ENCODE measurements around the gene PIGN.
"Not testable (repeated sequence)": the region's sequence is repeated elsewhere in the genome, so short reads cannot be mapped to it uniquely, and the experiment has no call there.

Gene PIGN

DNA sequence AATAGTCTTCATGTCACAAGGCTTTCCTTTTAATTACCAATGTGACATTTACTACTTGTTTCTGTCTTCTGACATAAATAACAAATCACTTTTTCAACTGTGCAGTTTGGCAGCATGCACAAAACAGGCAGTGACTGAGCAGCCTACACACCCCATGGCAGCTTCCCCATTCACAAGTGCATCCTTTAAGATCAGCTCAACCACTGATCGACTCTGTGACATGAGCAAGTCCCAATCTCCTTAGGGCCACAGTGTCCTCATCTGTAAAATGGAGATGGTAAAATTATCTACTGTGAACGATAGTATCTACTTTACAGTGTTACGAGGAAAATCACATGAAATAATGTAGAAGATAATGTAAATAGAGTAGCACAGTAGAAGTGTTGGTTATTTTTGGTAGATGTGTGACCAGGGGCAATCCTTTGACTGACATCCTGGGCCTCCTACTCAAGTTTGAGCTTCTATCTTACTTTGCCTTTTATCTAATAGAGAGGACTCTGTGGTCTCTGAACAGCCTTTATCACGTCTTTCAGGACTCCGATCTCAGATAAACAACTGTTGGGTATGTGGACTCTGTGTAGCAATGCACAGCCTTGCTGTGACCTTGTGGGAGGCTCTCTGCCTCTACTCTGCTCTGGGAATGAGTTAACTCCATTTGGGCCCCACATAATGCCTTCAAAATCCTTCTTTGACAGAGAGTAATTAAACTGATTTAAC is 120.6 kb downstream of the PIGN start:
- no peak for DNase-seq (ENCODE audit: low read depth in 2 of 2)

DNA sequence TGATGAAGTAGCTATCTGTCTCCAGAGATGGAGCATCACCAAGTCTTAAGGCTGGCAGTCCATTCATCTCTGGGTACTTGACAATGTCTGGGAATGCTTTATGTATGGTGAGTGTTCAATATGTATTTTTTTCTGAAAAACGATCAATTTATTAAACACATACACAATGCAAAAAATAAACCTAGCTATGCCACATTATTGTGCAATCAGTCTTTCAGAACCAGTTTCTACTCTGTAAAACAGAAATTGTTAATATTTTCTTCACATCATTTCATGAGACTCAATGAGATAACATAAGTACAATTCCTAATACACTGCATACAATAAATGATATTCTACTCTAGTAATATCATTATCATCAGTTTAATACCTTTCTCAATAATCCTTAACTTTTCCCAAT is 122.5 kb downstream of the PIGN start:
- no peak for DNase-seq (ENCODE audit: low read depth in 2 of 2)

DNA sequence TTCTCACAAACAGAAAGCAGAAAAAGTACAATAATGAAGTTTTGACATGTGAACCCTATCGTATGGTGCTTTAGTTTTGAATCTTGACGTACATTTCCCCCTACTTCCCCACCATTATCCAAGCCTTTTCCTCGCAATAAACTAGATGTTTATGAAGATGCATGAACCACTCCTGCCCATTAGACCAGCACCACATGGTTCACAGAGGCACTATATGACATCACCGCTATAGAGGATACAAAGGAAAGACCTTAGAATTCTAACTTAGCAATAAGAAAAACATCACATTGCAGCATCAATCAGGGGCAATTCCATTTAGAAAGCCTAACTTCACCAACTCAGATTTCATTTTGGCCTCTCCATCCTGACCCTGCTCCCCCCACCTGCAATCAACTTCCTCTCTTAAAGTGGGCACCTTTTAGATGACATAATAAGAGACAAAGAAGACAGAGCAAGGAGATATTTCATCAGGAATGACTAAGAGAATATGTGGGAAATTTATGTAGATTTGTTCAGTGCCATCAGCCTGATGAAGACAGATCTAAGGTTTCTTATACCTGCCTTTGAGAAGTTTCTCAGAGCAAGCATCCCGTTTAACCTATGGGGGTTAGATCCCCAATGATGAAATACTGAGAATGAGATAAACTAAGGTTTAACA is 124.9 kb downstream of the PIGN start:
- no peak for DNase-seq (ENCODE audit: low read depth in 2 of 2)

DNA sequence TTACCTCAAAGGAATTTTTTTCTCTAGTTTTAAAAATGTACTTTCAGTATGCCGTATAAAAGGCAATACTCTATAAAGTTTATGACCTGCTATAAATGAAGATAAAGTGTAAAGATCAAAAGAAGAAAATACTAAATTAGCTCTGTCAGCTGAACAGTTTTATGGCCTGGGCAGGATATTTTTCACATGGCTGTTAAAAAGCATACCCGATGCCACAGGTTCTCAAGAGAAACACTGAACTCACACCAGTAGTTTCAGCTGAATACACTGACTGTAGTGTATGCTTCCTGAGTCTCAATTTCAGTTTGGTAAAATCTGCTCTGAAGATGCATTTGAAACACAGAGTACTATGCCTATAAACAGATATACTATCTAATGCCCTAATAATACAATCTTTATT is 126.0 kb downstream of the PIGN start:
- DNase-seq (ENCODE audit: low read depth in 2 of 2), result no peak

DNA sequence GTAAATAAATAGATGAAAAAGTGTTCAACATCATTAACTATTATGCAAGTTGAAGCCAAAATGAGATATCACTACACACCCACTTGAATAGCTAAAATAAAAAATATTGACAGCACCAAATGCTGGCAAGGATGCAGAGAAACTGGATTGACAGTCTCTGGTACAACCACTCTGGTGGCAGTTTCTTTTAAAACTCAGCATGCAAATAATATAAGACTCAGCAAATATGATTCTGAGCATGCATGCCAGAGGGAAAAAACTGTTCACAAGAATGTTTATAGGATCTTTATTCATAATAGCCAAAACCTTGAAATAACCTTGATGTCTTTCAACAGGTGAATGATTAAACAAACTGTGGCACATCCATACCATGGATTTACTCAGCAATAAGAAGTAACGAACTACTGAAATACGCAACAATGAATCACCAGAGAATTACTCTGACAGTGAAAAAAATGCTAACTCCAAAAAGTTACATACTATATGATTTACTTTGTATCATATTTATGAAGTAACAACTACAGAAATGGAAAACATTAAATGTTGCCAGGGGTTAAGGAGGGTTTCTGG is 131.8 kb downstream of the PIGN start:
- DNase-seq (ENCODE audit: low read depth in 2 of 2), result no peak

DNA sequence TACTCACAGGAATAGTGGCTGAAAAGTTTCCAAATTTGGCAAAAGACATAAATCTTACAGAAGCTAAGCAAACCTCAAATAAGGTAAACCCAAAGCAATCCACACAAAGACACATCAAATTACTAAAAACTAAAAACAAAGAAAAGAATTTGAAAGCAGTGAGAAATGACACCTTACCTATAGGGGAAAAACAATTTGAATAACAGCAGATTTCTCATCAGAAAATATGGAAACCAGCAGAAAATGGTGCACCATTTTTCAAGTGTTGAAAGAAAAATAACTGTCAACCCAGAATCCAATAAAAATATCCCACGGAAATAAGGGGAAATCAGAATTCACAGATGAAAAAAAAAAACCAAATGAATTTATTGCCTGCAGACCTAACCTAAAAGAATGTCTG is 138.6 kb downstream of the PIGN start:
- DNase-seq (ENCODE audit: low read depth in 2 of 2), result no peak

DNA sequence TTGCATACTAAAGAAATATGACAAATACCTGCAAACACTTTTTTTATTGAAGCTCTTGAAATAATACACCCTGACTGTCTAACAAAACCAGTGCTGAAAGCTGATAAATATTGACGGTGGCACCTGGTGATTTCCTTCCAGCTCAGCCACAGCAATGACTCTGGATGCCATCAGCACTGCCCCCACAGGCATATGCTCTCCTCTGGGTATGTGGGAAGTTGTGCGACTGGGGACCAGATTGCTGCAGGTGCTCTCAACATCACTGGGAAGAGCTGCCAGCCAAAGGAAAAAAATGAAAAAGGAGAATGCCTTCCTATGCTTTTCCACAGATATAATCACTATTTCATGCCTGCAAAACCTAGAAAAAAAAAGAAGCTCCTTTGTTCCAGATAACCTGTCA is 141.5 kb downstream of the PIGN start:
- no peak for DNase-seq (ENCODE audit: low read depth in 2 of 2)

DNA sequence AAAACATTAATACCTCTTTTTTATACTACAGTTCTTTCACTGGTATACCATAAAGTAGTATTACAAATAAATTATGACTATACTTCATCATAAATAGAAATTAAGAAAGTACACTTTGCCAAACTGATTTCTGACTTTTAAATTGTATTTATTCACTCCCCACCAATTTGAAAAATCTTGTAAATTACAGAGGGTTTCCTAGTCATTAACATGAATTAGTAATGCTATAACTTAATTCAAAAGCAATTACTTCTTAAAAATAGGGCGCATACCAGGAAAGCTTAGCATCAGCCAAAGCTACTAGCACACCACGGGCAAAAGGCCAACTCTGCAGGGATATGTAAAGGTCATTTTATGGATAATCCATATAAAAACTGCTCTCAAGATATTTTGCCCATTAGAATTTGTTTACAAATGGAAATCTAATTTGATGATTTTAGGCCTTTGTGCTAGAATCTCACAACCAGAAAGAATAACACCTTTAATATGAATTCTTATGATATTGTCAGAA is 142.3 kb downstream of the PIGN start:
- DNase-seq (ENCODE audit: low read depth in 2 of 2), result no peak

DNA sequence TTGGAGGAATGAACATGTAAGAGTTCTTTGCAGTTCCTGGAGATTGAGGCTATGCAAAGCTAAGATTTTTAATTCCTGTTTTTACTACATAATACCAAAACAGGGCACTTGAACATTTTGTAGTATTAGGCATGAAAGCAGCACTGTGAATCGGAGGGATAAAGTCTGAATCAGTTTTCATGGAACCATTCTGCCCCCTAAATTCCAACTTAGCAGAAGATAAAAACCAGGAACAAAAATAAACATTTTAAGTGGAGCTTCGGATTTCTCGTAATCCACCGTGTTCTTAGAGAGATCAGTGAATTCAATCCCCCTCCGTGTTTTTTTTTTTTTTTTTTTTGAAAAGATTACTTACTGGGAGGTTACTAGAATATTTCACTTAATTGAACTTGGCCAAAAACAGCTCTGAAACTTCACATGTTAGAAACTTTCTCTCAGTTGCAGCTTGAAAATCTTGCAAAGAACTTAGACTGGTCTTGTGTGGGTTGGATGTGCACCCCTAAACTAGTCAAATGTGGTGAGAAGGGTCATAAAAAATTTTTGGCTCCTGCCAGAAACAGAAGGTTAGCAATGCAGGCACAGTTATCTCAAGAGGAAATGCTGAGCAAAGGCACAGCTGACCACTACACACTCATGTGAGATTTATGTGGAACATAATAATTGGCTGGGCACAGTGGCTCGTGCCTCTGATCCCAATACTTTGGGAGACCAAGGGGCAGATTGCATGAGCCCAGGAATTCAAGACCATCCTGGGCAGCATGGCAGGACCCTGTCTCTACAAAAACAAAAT is 148.7 kb downstream of the PIGN start:
- no peak for DNase-seq (ENCODE audit: low read depth in 2 of 2)

DNA sequence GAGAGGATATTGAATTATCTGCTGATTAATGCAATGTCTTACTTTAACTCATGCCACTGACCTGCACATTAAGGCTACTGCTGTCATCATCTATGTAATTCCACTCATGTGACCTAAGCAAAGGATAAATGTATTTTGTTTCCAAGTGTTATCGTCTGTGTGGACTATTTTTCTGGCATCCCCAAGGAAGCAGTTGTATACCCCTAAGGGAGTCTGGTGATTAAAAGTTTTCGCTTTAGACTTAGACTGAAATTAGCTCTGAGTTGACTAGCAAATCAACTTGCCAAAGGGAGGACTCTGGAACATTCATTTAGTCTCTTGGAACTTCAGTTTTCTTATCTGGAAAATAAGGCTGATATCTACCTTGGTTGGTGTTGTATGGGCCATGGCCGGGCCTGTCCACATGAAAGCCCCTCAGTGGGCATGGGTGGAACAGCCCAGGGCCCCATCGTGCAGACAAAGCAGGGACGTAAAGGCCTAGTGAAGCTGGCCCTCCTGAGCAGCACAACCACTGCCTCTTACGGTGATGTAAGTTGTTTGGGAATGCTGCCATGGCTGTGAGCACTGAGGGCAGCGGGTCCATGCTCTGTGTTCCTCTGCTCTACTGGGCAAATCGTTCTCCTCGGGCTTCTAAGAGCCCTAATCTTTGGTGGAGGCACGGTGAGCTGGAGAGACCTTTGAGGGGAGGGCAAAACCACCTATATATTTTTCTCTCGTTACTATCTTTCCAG is 149.7 kb downstream of the PIGN start:
- DNase-seq (ENCODE audit: low read depth in 2 of 2), result no peak

DNA sequence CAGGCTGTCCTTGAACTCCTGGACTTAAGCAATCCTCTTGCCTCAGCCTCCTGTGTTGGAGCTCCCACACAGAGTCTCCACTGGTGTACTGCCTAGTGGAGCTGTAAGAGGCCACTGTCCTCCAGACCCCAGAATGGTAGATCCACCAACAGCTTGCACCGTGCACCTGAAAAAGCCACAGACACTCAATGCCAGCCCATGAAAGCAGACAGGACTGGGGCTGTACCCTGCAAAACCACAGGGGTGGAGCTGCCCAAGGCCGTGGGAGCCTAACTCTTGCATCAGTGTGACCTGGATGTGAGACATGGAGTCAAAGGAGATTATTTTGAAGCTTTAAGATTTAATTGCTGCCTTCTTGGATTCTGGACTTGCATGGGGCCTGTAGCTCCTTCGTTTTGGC is 152.6 kb downstream of the PIGN start:
- not testable (repeated sequence) for DNase-seq (ENCODE audit: low read depth in 2 of 2)

DNA sequence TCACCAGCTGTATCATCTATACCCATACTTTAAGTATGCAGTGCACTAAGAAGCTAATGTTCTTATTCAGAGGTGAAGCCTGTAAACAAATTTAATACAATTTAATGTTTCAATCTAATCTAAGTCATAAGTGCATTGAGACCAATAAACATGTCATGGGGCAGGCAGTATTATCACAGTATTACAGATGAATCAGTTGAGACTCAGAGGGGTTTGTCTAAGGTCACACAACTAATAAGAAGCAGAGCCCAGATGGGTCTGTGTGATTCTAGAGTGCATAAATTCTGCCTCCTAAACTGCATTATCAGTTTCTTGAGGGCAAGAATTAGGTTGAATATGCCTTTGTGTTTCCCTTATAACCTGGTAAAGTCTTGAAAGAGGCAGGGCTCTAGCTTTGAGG is 153.1 kb downstream of the PIGN start:
- no peak for DNase-seq (ENCODE audit: low read depth in 2 of 2)

DNA sequence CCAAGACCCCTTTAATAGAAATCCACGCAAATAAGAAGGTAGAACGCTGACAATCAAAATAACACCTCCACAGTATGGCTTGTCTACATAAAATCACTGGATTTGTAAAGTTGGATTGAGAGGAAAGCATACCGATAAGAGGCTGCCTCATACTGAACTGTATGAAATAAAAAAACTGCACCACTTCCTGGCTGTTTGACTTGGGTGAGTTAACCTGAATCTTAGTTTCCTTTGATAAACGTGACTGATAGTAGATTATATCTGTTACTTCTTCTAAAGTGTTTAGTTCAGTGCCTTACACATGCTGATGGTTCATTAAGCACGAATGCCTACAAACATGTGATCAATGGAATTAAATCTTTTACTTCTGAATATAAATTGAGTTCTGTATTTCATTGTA is 153.6 kb downstream of the PIGN start:
- DNase-seq (ENCODE audit: low read depth in 2 of 2), result no peak

DNA sequence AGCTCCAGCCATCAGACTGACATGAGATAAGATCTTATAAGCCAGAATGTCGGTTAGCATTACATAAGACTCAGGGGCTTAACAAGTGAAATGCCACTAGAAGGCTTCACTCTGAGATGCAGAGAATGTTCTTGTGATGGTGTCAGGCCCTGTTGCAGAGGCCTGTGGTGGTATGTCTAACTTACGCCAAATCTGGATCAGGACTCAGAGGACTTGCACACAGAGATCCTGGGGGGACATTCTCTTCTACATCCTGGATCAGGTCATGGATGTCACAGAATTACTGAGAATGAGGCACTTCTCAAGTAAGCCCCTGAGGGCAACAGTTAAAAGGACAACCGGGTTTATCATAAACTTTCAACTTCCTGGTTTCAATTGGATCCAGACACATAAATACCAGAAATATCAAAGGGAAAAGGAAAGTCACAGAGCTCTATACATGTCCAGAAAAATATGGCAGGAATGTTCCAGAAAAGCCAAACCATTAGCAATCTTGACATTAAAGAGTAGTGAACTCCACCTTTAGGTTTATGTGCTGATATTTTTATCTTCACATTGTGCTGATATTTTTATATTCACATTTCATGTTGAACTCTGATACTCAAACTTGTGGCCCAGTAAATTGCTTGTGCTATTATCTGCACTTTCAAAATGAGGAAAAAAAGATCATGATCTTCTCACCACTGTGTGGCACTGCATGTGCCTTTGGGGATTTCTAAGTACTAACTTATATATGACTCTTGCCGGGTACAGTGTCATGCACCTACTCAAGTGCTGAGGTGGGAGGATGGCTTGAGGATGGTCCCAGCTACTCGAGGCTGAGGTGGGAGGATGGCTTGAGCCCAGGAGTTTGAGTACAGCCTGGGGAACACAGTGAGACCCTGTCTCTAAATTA is 156.5 kb downstream of the PIGN start:
- no peak for DNase-seq (ENCODE audit: low read depth in 2 of 2)

DNA sequence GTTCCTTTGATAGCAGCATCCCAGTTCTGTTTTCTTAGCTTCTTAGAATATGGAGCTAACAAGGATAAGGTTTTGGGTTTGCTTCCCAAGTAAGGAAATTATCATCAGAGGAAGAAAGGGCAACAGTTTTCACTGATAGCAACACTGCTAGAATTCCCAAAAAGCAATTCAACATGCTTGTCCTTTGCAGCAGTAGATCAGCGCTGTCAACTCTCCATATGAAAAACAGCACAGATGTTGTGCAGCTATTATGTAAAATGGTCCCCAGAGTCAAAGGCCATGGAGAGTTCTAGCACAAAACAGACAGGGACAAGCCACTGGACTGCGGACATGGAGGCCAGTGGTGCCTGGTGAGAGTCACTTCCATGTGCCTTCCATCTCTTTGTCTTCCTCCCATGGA is 158.1 kb downstream of the PIGN start:
- DNase-seq (ENCODE audit: low read depth in 2 of 2), result no peak

DNA sequence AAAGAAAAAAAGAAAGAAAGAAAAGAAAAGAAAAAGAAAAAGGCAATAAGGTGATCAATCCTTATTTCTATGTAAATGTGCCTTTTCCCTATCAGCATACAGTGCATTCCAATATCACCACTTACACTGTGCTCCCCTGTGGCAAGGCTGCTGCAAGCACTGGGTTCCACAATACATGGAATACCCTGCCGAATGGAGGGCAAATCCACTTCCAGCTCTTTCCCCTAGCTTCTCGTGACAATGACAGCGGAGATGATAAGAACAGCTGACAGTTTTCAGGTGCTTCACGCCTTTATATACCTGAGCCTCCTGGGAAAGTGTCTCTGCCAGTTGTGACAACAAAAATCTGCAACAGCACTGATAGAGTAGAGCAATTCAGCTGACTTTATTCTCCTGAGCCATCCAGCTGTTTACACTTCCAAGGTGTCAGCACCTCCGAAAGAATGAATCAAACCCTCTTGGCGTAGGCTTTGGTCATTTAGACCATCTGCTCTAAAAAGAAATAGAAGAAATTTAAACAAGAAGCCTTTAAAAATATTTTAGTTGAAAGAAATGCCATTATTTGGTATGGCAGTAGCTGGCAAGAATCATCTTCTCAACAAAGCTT is 158.8 kb downstream of the PIGN start:
- no peak for DNase-seq (ENCODE audit: low read depth in 2 of 2)

DNA sequence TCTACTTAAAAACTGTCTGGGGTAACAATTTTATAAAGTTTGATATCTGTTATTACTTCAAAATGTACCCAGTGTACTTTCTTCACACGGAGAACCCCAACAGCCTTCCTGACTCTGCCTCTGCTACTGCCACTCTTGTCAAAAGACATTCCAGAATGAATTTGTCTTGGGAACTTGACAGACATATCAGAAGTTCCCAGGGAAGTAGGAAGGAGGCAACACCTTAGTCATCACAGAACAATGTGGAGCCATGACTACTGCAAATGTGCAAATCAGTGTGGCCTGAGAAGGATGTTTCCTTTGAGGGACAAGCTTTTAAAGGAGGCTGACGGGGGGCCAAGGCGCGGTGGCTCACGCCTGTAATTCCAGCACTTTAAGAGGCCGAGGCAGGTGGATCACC is 160.3 kb downstream of the PIGN start:
- DNase-seq (ENCODE audit: low read depth in 2 of 2), result no peak

DNA sequence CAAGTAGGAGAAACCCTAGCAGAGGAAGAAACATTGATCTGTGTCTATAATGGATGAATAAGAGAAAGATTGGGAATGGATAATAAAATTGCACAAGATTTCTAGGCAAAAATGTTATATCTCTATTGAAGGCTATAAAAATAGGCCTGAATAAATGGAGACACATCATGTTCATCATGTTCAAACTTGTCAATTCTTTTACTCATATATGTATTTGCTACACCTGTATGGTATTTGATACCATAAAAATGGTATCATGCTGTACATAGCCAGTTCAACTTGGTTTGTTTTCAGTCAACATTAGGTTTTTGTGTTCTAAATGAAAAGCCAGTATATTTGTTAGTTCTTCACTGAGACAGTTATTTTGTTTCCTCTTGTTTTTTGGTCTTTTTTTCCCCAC is 161.9 kb downstream of the PIGN start:
- DNase-seq (ENCODE audit: low read depth in 2 of 2), result no peak

DNA sequence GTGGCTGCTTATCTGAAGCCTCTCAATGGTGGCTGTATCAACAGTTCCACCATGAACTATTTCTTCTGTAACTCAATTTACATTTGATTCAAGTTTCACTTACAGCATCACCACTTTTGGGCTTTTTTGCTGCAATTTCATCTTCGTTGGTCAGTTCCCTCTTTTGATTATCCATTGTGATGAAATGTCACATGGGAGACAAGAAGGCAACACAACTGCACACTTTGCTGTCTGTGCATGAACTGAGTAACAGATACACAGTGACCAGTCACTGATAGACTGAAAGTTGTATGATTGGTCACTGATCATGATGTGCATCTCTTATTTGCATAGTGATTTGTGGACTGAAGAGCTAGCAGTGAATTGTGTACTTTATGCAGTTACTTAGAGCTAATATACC is 163.3 kb downstream of the PIGN start:
- DNase-seq (ENCODE audit: low read depth in 2 of 2), result no peak

DNA sequence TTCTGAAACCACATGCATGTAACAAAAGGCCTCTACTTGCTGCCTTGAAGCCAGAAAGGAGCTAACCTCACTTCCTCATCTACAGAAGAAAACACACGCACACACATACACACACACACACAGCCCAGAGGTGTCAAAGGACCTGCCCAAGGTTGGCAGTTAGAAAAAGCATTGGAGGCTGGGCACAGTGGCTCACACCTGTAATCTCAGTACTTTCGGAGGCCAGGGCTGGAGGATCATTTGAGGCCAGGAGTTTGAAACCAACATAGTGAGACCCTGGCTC is 168.2 kb downstream of the PIGN start:
- DNase-seq (ENCODE audit: low read depth in 2 of 2), result no peak

All from stimulated activated CD8-positive, alpha-beta memory T cell treated with anti-CD3 and anti-CD28 coated beads, Interleukin-15, amount 100 ng/mL, for 4 hours (primary cell).